ENCODE data around the gene CACNA1D.

DNA sequence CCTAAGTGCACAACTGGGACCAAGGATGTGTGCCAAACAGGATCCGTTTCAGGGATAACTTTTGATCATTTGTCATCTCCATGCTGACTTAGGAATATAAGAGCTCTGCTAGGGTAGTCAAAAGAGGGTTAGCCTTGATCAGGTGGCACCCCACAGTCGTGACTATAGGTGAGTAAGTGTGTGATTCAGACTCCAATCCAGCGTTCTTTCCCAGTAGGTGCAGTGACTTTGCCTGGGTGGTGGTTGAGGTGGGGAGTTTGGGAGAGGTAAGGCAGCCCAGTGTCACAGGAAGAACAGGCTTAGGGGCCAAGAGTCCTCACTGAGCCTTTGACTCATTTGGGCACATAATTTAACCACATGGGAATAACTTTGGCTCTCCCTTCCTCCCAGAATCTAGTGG lies 300.8 kb downstream of the CACNA1D start:
- no peak for TF ChIP-seq CTCF (IDR thresholded peaks at IDR 0.05 in 2 of 3, conservative IDR thresholded peaks at IDR 0.05 in 1 of 3; ENCODE audit: borderline replicate concordance in 1 of 3, insufficient read depth in 1 of 3, low read depth in 2 of 3, low read length in 2 of 3)
- no peak for TF ChIP-seq EGR1 (IDR thresholded peaks at IDR 0.05; ENCODE audit: low read depth)
- TF ChIP-seq CEBPB (IDR thresholded peaks at IDR 0.05; ENCODE audit: low read depth), result no peak
- no peak for TF ChIP-seq TCF7L2 (IDR thresholded peaks at IDR 0.05; ENCODE audit: borderline replicate concordance, extremely low read depth, insufficient read depth, insufficient read length)
- TF ChIP-seq SIN3A (IDR thresholded peaks at IDR 0.05; ENCODE audit: low read depth), result no peak
- no peak for TF ChIP-seq JUND (IDR thresholded peaks at IDR 0.05)
- TF ChIP-seq, protein P1, sequence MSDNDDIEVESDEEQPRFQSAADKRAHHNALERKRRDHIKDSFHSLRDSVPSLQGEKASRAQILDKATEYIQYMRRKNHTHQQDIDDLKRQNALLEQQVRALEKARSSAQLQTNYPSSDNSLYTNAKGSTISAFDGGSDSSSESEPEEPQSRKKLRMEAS (IDR thresholded peaks at IDR 0.05), result no peak
- TF ChIP-seq, protein P2, sequence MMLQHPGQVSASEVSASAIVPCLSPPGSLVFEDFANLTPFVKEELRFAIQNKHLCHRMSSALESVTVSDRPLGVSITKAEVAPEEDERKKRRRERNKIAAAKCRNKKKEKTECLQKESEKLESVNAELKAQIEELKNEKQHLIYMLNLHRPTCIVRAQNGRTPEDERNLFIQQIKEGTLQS (IDR thresholded peaks at IDR 0.05), result no peak

Data from HCT116 (cell line).